HG02571 (cell line): ENCODE measurements around the gene PCGF2.

Experiments used
- ATAC-seq: cut with Tn5 transposase; IDR thresholded peaks from one replicate; pipeline ENCODE4 v1.9.1; 2021; ENCODE audit warnings: mild to moderate bottlenecking, moderate library complexity; ENCODE audit not compliant: unreplicated experiment

Gene PCGF2

DNA sequence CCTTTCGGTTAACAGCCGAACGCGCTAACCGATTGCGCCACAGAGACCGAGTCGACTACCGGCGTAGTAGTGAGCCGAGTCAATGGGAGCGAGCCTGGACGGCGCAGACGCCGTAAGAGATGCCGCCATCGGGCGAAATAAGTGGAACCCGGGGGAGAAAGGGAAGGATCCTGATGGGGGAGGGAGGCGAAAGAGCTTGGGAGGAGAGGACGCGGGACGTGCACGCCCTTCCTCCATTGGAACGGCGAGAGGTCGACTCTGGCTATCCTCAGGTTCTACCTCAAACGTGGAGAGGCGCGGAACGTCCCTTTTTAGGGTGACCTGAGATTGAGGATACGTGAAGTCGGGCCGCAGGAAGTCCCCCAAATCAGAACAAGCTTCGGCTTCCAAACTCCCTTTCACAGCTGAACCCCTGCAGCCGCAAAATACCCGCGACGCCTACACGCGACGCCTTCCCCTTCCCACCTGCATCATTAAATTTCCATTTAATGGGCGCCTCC, 3.7 kb upstream of the PCGF2 start:
- peak; percentile 15 for ATAC-seq

DNA sequence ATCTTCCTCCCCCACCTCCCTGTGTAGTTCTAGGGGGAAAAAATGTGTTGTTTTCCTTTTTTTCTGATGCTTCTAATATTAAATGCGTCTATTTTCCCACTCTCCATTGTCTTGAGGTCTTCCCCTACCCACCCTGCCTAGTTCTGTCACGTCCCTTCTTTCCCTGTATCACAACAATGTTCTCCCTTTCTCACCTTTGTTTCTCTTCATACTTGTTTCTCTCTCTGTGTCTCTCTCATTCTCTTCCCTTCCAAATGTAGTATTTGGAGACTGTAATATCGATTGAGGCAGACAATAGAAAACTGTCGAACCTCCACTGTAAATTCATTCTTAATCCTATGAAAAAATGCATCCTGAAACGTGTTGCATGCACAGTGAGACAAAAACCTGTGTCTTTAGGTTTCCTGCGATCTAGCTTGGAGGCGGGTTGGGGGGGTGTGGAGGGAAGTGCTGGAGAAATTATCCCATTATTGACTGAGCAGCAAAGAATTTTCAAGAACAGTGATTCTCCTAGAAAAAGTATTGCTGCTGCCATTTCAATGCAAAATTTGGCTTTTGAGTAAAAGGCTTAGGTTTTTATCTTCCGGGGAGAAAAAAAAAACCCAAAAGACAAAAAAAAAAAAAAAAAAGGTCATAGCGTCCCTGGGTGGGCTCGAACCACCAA, 3.1 kb upstream of the PCGF2 start:
- ATAC-seq: no peak

DNA sequence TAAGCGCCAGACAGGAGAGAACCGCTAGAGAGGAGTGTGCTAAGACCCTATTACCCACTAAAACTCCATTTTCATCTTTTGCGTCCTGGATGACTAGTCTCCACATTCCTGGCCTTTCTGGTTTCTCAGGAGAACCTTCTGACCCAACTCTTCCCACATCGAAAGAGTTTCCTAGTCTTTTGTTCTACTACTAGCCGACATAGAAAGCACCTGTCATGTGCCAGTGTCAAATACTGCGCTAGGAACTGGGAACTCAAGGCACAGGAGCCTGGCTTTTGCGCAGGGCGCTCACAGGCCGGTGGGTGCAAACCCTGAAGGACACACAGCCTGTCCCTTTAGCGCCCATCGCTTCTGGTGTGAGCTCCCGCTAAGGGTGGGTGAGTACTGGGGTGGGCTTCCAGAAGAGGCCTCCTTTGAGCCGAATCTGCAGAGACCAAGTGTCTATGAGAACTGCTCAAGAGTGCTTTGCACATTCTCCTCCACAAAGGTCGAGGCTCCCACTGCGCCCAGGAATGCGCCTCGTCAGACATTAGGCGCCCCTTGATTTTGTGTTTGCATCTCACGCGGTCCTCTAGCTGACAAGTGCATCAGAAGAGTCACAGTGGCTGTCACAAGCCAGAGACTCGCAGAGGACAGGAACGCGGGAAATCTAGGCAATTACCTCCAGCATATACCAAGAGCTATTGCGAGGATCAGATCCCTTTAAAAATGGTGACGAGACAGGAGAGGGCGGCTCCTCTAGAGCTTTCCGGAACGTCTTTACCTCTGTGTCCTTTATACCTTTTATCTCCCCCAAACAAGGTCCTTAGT, 2.4 kb upstream of the PCGF2 start:
- ATAC-seq: no peak

DNA sequence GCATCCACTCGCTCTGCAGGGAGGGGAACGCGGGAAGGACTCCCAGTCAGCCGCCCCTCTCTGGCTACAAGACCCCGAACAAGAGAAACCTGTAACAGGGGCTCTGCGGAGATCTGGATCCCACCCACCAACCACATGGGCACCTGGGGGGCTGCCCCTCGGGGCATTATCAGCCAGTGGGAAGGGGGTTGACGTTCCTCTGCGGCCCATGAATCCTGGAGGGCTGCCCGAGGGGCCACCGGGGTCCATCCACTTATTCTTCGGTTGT, 1.8 kb upstream of the PCGF2 start:
- ATAC-seq: no peak

DNA sequence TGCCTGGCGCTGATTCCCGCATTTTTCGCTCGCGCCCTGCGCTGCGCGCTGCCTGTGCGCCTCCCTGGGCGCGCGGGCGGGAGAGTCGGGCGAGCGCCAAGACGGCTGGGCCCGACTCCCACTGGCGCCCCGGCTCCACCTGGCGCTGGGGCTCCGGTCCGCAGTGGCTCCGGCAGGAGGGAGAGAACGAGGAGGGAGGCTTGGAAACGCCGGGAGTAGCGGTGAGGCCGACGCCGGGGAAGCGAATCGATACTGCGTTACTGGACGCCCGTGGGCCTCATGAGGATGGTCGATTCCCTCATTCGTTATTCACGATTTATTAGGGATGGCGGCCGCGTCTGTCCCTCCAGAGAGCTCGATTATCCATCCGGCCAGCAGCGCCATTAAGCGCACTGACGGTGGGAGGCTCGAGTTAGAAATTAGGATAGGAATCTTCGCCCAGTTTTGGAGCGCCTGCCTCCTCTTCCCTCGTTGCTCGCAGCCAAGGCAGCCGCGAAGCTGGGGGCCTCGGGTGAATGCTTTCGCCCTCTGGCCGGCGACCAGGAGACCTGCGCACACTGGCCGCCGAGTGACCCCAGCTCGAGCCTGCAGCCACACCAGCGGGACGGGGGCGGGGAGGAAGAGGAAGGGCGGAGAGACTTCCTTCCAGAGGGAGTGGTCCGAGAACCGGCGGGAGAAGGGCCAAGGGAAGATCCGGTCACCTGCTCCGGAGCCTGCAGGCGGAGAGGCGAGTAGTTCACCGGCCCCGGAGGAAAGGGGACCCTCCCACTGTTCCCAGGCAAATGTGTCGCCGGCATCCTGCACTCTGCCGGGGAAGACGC, 1.3 kb upstream of the PCGF2 start:
- no peak for ATAC-seq

DNA sequence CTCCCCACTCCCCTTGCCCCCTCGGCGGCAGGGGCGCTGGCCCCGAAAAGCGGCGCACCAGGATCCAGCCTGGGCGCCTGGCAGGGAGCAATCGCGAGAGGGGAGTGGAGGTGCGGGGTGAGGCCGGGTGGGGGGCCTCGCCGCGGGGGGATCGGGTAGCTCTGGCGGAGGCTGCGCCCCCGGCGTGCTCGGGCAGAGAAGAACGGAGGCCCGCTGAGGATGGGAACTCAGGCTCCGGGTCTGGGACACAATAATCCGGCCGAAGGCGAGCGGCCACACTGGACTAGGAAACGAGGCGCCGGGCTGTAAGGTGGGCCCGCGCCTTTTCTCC, 721 bp upstream of the PCGF2 start:
- ATAC-seq: no peak

DNA sequence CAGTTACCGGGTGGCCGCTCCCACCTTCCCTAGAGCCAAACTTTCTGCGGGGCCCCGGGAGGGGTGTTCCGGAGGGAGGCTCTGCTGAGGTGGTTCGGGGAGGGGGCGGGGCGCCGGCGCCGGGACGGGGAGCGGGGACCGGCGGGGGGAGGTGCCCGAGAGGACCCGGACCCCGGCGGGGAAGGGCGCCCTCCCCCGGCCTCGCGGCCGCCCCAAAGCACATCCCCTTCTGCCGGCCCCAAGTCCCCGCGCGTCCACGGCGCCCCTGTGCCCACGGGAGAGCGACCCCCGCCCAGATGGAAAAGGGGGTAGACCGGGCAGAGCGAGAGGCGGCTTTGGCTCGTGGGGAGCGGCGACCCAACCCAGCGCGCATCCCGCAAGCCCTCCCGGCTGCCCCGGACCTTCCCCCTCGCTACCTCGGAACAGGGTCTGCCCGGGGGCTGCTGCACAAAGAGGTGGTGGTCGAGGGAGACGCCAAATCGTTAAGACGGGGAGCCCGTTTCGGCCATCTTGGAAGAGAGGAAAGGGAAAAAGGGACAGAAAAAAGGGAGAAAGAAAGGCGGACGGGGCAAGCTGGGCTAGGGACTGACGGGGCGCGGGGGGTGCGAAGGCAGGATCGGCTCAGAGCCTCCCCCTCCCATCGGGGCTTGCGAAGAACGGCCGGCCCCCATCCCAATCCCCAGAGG, 530 bp downstream of the PCGF2 start:
- ATAC-seq: no peak

DNA sequence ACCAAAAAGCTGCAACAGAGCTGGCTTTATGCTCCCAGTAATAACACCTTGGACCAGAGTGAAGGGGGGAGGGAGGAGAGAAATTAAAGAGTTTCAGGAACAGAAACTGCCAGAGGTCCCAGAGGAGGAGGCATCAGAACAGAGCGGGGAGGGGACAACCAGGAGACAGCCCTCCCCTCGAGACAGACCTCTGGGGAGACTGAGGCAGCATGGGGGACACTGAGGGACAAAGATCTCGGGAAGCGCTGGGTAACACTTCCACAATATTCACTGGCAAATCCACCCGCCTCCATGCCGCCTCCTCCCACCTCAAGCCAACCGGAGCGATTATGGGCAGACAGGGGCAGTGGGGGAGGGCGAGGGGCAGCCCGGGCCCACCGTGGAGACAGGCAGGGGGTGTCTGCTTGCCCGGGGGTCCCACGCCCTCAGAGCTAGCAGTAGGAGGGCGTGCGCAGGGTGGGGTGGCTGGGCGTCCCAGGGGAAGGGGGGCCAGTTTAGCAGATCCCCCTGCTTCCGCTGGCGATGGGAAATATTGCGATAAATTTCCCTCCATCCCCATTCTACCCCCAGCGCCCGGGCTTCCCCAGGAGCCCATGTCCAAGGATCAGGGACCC, 1.2 kb downstream of the PCGF2 start:
- no peak for ATAC-seq

DNA sequence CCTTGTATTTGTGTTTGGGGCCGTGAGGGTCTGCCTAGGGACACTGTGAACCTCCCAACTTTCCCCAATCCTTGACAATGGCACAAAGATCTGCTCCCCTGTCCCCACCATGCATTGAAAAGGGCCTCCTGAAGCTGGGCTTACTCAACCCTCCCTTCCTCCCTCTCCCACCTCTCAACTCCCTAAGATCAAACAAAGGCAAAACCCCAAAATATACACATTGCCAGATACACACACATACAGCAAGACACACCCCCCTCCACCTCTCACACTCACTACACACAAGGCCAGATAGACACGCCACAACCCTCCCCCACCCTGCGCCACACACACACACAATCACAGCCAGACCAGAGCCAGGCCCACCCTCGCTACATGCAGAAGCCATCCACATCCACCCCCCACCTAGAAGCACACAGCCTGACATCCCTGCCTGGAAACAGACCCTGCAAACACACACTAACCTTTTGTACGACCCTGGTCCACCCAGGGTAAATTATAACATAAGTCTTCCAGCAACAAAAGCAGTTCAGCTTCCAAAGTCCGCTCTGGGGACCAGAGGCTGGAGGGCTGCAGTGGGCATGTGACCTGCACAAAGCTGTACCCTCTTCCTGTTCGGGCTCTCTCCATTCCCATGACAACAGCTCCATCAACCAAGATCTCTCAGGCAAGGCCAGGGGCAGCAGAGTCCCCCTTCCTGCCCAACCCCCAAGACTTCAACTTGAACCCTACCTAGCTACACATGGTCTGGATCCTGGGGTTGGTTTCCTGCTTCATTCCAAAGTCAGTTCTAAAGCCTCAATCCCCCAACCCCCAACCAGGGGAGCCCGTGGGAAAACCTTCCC, 1.9 kb downstream of the PCGF2 start:
- no peak for ATAC-seq

DNA sequence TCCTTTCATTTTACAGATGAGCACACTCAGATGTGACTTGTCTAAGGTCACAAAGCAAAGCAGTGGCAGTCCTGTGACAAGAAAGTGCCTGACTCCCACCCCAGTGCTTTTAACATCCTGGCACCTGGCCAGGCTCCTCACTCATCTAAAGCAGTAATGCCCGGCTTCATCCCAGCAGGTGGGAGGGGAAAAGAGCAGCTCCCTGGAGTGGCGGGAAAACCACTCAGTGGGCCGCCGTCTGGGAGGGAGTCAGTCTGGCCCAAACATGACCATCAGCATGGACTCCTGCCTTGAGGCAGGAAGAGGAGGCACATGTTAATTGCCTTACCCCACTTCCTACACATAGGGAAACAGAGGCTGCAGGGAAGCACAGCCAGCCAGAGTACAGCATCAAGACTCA, 2.6 kb downstream of the PCGF2 start:
- no peak for ATAC-seq

DNA sequence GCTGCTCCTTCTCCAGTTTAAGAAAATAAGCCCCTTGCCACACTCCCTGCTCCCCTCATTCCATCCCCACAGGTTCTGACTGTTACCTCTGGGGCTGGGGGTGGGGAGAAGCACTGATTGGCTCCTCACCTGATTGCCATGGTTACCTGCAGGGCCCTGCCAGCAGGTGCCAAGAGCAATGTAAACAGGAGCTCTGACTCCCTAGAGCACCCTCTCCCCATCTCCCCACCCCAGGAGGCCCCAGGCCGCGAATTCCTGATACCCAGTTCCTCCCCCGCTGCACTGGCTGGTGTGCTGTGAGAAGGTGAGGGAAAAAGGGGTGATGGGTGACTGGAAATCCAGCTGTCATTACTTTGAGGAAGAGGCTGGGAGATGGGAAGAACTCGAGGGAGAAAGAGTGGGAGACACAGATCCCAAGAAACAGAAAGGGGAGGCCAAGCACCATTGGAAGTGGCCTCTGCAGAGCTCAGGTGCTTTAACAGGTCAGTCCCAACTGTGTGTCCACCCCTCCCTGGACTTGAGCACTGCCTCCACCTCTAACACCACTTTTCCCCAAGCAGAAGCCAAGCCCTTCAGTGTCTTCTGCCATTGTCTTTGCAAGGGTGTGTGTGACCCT, 4.5 kb downstream of the PCGF2 start:
- no peak for ATAC-seq

DNA sequence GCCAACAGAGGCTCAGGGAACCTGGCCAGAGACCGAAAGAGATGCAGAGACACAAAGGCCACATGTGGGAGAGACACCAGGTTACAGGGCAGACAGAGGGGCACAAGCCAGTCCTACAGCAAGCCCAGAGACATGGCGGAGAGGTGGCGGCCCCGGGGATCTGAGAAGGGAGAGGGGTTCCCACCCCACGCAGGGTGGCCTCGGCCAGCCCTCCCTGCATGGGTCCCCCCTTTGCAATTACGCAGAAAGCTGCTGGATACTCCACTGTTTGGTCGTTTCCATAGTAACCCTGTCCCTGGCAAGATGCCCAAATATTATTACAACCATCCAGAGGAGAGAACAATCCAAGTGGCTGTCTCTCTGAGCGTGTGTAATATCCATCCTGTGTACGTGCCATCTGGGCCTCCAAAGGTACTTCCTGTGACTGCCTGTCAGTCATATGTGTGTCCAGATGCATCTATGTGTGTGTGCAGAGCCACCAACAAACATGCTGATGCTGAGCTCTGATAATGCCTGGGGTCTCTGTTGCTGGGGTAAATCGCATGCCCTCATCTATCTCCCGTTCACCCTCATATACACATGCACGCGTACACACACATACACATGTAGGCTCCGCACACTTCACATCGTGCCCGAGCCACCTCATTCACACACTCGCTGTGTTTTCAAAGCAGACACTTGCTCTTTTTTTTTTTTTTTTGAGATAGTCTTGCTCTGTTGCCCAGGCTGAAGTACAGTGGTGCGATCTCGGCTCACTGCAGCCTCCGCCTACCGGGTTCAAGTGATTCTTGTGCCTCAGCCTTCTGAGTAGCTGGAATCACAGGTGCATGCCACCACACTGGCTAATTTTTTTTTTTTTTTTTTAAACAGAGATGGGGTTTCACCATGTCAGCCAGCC, 5.5 kb downstream of the PCGF2 start:
- ATAC-seq: no peak

DNA sequence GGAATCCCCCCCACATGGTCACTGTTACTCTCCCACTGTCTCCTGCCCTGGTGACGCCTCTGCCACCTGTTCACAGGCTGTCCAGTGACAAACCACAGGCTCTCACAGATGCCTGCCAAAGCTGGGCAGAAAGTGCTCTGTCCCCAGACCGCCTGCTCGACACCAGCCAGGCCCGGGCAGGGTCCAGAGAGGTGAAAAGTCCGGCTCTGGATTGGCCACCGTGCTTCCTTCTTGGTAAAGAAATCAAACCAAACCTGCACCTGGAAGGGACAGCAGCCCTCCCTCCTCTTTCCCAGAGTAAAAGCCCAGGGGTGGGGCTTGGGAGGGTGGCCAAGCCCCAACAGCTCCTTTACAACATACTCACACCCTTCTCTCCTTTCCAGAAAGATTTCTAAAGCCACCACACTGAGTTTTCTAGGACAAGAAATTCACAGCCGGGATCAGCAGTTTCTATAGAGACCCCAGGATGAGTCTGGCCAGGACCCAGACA, 6.2 kb downstream of the PCGF2 start:
- no peak for ATAC-seq

DNA sequence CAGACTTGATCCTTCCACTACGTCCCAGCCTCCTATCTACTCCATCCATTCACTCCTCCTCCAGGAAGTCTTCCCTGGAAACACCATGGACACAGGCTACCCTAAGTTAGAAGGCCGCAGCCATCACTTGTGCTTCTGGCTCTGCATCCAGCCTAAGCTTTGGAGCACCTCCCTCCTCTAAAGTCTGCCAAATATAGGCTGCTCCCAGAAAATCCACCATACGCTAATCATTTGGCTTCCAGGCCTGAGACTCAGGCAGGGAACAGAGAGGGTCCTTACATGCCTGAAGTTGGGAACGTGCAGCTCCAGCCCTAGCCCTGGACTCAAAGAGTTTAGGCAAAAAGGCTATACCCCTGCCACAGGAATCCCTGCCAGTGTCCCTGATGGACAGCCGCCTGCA, 6.7 kb downstream of the PCGF2 start:
- no peak for ATAC-seq

DNA sequence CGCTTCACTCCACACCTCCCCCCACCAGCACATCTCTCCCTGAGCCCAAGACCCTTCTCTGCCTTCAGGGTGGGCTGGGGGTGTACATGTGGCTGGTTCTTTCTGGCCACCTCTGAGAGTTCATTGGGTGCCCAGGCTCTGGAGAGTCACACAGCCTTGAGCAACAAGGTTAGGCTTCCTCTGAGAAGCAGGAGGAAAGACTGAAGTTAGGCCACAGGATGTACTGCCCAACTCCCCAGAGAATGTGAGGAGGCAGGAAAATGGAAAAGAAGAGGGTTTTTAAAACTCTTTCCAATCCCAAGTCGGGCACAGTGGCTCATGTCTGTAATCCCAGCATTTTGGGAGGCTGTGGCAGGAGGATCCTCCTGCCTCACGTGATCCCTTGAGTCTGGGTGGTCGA, 7.3 kb downstream of the PCGF2 start:
- no peak for ATAC-seq

DNA sequence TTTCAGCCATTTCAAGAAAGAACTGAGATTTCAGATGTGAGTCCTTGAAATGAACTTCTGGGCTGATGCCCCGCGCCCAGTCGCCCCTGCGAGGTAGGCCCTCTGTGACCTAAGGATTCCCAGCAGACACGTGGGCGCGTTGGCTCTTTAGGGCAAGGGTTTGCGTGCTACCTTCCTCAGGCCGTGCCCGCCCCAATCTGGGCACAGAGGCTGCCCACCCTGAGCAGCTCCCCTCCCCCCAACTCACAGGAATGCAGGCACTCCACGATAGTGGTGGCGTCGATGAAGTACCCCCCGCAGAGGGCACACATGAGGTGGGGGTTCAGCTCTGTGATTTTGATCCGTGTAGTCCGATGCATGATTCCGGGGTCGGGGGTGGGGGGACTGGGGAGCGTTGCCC, 8.1 kb downstream of the PCGF2 start:
- no peak for ATAC-seq

DNA sequence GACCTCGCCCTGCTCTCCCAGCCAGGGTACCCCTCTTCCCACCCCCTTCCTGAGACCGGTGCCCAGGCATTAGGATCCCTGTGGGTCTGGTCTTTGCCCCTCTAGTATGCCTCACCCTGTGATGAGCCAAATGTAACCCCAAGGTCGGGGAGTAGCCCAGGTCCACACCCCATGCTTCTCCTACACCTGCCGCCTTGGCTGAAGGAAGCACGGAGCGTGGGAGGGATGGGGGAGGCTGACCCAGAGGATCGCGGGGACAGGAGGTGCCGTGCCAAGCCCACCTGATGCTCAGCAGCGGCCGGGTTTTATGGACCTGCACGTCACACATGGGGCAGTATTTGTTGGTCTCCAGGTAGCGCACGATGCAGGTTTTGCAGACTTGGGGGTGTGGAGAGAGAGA, 8.8 kb downstream of the PCGF2 start:
- ATAC-seq: no peak

DNA sequence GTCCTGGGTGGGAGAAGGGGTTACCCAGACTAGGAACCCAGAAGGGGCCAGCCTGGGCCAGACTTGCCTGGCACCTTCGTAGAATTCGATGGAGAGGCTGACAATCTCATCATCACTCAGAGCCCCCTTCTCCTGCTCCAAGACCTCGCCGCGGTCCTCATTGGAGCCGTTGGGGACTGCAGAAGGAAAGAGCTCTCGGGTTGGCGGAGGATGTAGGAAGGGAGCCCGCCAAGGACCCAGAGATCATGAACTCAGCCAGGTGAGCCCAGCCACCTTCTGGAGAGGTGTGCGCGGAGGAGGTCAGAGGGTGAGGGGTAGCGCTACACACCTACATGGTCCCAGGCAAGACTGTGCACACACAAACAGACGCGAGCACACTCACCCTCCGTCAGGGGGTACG, 9.4 kb downstream of the PCGF2 start:
- ATAC-seq: no peak
